ENCODE measurements around the gene MCMBP.
"Not testable (repeated sequence)": the region's sequence is repeated elsewhere in the genome, so short reads cannot be mapped to it uniquely, and the experiment has no call there.

MCMBP gene

GRCh38 chr10:119878524-119878923, 5.9 kb upstream of the MCMBP start:
- DNase-seq (ENCODE audit: low read depth in 3 of 3, low spot score in 1 of 3): no peak

GRCh38 chr10:119872860-119873681, 428 bp upstream of the MCMBP start:
- DNase-seq (ENCODE audit: low read depth in 3 of 3, low spot score in 1 of 3): peak; percentile 60 to 82 (median 80)

- DNase-seq (ENCODE audit: low read depth in 3 of 3, low spot score in 1 of 3): peak; percentile 6 to 39 (median 13)
Observed at GRCh38 chr10:119871881-119872609, 598 bp downstream of the MCMBP start.

DNA sequence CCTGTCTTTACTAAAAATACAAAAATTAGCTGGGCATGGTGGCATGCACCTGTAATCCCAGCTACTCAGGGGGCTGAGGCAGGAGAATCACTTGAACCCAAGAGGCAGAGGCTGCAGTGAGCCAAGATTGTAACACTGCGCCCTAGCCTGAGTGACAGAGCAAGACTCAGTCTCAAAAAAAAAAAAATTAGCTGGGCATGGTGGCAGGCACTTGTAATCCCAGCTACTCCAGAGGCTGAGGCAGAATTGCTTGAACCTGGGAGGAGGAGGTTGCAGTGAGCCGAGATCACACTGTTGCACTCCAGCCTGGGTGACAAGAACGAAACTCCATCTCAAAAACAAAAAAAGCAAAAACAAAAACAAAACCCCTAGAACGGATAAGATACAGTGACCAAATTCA, 3.2 kb downstream of the MCMBP start:
- not testable (repeated sequence) for DNase-seq (ENCODE audit: low read depth in 3 of 3, low spot score in 1 of 3)

DNA sequence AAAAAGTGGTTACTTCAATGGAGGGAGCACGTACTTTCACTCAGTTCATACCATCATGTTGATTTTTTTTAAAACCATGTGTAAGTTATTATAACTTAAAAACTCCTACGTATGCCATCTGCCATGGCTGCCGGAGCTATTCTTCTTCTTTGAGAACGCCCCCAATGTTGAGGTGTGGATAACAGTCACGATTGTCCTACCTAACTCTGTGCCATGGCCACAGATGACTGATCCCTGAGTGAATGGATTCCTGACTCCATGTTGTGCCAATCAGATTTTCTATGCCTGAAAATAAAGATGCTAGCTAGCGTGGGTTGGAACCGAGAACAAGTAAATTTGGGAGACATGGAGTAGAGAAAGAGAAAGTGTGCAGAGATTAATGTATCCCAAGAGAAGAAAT, 5.3 kb downstream of the MCMBP start:
- no peak for DNase-seq (ENCODE audit: low read depth in 3 of 3, low spot score in 1 of 3)

DNA sequence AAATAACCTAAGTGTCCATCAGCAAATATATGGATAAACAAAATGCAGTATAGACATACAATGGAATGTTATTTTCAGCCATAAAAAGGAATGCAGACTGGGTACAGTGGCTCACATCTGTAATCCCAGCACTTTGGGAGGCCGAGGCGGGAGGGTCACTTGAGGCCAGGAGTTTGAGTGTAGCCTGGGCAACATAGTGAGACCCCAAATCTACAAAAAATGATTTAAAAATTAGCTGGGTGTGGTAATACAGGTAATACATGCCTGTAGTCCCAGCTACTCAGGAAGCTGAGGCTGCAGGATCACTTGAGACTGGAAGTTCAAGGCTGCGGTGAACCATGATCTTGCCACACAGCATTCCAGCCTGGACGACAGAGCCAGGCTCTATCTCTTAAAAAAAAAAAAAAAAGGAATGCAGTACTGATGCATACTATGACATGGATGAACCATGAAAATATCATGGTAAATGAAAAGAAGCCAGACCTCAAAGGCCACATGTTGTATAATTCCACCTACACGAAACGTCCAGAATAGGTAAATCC, 6.9 kb downstream of the MCMBP start:
- no peak for DNase-seq (ENCODE audit: low read depth in 3 of 3, low spot score in 1 of 3)

GRCh38 chr10:119863951-119864565, 8.6 kb downstream of the MCMBP start:
- DNase-seq (ENCODE audit: low read depth in 3 of 3, low spot score in 1 of 3): no peak

- no peak for DNase-seq (ENCODE audit: low read depth in 3 of 3, low spot score in 1 of 3)
Observed at GRCh38 chr10:119862524-119862923, 10.1 kb downstream of the MCMBP start.

GRCh38 chr10:119860866-119861607, 11.6 kb downstream of the MCMBP start:
- DNase-seq (ENCODE audit: low read depth in 3 of 3, low spot score in 1 of 3): no peak

GRCh38 chr10:119859420-119860258, 13.0 kb downstream of the MCMBP start:
- no peak for DNase-seq (ENCODE audit: low read depth in 3 of 3, low spot score in 1 of 3)

GRCh38 chr10:119858063-119858462, 14.6 kb downstream of the MCMBP start:
- no peak for DNase-seq (ENCODE audit: low read depth in 3 of 3, low spot score in 1 of 3)

DNA sequence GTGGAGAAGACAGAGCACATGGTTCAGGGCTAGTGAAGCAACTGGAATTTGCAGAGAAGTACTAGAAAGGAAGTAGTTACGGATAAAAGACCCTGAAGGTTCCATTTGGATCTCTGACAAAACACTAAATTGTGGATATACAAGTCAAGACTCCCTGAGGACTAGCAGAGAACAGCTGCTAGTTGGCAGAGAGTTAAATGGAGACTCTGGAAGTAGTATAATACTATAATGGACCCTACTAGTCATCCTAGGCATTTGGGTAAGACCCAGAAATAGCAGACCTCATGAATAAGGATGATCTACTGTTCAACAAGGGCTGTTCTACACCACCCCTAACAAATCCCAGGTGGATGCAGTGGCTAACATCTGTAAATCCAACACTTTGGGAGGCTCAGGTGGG, 19.1 kb downstream of the MCMBP start:
- no peak for DNase-seq (ENCODE audit: low read depth in 3 of 3, low spot score in 1 of 3)

DNA sequence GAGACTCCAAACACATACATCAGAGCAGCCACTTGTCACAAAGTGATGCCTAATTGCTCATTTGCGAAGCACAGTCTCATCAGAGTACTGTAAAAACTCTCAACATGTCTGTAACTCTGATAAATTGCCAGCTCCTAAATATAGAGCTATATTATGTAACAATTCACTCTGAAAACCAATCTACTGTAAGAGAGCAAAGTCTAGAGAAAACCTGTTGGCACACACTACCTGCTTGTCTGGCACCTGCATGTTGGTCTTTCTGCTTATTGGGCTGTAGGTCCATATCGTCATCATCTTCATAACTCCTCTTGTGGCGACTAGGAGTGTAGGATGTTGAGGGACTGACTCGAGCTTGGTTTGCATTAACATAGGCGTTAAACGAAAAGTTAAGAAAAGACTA, 19.8 kb downstream of the MCMBP start:
- DNase-seq (ENCODE audit: low read depth in 3 of 3, low spot score in 1 of 3): no peak

- DNase-seq (ENCODE audit: low read depth in 3 of 3, low spot score in 1 of 3): no peak
Observed at GRCh38 chr10:119852277-119852676, 20.4 kb downstream of the MCMBP start.

- no peak for DNase-seq (ENCODE audit: low read depth in 3 of 3, low spot score in 1 of 3)
Observed at GRCh38 chr10:119849944-119850343, 22.7 kb downstream of the MCMBP start.

DNA sequence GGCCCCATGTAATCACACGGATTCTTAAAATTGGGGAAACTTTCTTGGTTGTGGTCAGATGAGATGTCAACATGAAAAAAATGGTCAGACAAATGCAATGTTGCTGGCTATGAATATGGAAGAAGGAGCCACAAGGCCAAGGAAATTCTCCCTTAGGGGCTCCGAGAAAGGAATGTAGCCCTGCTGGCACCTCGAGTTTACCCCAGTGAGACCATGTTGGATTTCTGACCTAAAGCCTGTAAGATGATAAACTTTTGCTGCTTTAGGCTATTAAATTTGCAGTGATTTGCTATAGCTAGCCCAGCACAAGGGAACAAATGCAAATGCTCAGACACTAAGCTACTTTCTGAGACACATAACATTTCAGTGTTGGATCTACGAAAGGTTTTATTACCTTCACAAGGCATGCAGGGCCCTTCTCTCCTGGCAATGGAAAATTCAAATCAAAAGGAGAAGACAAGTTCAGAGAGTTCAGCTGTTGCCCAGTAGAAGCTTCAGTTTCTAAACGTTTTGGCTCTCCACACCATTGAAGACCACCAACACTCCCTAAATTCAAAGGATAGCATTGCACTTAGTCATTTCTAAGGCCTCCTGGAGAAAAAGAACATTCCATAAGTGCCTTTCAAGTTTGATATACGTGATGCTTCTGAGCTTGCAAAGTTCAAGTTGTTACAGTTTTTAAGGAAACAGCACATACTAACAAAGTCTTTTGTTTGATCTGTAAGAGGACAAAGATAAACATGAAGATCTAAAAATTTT, 23.4 kb downstream of the MCMBP start:
- no peak for DNase-seq (ENCODE audit: low read depth in 3 of 3, low spot score in 1 of 3)

GRCh38 chr10:119845656-119846055, 27.0 kb downstream of the MCMBP start:
- DNase-seq (ENCODE audit: low read depth in 3 of 3, low spot score in 1 of 3): no peak

DNA sequence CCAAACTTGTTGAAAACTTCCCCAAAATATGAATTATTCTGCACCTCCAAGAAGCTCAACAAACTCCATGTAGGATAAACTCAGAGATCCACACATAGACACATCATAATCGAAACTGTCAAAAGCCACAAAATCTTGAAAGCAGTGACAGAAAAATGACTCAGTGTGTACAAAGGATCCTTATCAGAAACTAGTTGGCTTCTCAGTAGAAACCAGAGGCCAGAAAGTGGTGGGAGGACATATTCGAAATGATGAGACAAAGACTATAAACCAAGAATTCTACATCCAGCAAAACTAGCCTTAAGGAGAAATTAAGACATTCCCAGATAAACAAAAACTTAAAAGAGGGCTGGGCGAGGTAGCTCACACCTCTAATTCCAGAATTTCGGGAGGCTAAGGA, 38.5 kb downstream of the MCMBP start:
- DNase-seq (ENCODE audit: low read depth in 3 of 3, low spot score in 1 of 3): no peak

DNA sequence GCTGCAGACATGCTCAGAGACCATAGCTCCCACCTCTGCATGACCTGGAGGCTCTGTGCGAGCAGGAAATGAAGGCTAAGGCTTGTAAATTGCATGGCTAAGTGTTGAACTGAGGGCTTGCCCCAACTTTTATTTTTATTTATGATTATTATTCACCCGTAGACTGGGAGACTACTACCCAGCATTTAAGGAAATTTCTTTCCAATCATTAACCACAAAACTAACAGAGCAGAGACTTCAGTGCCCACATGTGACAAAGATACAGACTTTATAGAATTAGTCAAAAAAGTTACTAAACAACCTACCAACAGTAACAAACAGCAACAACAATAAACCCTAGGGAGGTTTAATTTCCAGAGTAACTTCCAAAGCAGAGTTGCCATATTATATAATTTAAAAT, 39.7 kb downstream of the MCMBP start:
- DNase-seq (ENCODE audit: low read depth in 3 of 3, low spot score in 1 of 3): no peak

Data from stimulated activated CD4-positive, alpha-beta T cell treated with anti-CD3 and anti-CD28 coated beads, TNF-alpha, amount 100 ng/mL, for 1 hour (primary cell).